Measurements from ENCODE around the gene PDE4B.

DNA sequence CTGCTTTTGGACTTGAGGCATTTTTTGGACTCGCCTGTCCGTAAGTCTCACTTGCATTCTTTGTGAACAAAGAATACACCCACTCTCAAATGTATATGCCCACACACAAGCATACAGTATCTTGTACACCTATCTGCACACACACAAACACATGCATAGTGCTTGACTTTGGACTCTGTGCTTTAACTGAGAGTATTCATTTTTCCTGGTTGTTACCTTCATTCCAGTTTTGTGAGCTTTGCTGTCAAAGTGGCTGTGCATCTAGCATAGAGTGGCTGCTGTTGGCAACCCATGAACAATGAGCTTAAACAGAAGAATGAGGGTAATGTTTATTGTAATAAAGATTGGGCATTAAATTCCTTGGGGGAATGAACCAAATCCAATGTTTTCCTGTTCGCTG is 199.0 kb downstream of the PDE4B start:
- TF ChIP-seq, protein P1, sequence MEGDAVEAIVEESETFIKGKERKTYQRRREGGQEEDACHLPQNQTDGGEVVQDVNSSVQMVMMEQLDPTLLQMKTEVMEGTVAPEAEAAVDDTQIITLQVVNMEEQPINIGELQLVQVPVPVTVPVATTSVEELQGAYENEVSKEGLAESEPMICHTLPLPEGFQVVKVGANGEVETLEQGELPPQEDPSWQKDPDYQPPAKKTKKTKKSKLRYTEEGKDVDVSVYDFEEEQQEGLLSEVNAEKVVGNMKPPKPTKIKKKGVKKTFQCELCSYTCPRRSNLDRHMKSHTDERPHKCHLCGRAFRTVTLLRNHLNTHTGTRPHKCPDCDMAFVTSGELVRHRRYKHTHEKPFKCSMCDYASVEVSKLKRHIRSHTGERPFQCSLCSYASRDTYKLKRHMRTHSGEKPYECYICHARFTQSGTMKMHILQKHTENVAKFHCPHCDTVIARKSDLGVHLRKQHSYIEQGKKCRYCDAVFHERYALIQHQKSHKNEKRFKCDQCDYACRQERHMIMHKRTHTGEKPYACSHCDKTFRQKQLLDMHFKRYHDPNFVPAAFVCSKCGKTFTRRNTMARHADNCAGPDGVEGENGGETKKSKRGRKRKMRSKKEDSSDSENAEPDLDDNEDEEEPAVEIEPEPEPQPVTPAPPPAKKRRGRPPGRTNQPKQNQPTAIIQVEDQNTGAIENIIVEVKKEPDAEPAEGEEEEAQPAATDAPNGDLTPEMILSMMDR (IDR thresholded peaks at IDR 0.05): no peak
- TF ChIP-seq POLR2A (IDR thresholded peaks at IDR 0.05): no peak
